RWPE1 (cell line): Measurements from ENCODE around the gene TNPO3.
"Not testable (repeated sequence)": the region's sequence is repeated elsewhere in the genome, so short reads cannot be mapped to it uniquely, and the experiment has no call there.

Experiments
- CTCF ChIA-PET: fragments of 350-600 bp; sonication (Branson Sonifier 250); formaldehyde crosslinking; extraction: SDS; loops from one replicate; lab custom pipeline; 2021; lab: Yijun Ruan, JAX
- POLR2A ChIA-PET: fragments of 400-600 bp; formaldehyde crosslinking; extraction: SDS; loops from one replicate; lab custom pipeline; 2020; ENCODE audit warnings: antibody characterized with exemption; ENCODE audit not compliant: low non-redundant PET; lab: Yijun Ruan, JAX
- DNase-seq: peaks from one replicate; pipeline ENCODE4 v3.0.0; 2012; ENCODE audit warnings: low spot score
- H3K27ac ChIP-seq: fragments of 450-650 bp; 2 replicates; pipeline ENCODE4 v1.5.1; 2017
- CTCF ChIP-seq: fragments of 450-650 bp; conservative IDR thresholded peaks from 2 replicates; pipeline ENCODE4 v1.5.1; 2017; ENCODE audit warnings: low read depth, mild to moderate bottlenecking

Gene TNPO3

GRCh38 chr7:129055861-129056464 lies 1.1 kb upstream of the TNPO3 start:
- no peak overlapping the region for H3K27ac ChIP-seq
- DNase-seq: no peak
- no peak for TF ChIP-seq CTCF
- ChIA-PET POLR2A (no interaction called here), CTCF (interaction anchor here (0.6 kb wide), 1 partner anchor 167 kb away, joined by 4 read pairs; no protein-coding TSS in a partner anchor)

- CTCF ChIA-PET: interaction anchor here (0.6 to 1.2 kb wide), 3 partner anchors 10 to 36 kb away, joined by 3 read pairs; no protein-coding TSS in a partner anchor
- no peak for TF ChIP-seq CTCF
- H3K27ac ChIP-seq: peak overlapping the region; percentile 98
- POLR2A ChIA-PET: interaction anchor here (0.5 kb wide), 1 partner anchor 172 kb away, joined by 4 read pairs; no protein-coding TSS in a partner anchor
- DNase-seq: no peak
These were observed 444 bp upstream of the TNPO3 start for GRCh38 chr7:129055294-129055816.

- POLR2A ChIA-PET: interaction anchor here (1.0 kb wide), 1 partner anchor 22 kb away, joined by 4 read pairs; no protein-coding TSS in a partner anchor
- H3K27ac ChIP-seq: peak overlapping the region; percentile 98
- DNase-seq: no peak
- no peak for TF ChIP-seq CTCF
- CTCF ChIA-PET: interaction anchor here (1.2 kb wide), 1 partner anchor 18 kb away, joined by 3 read pairs; no protein-coding TSS in a partner anchor
These were observed 923 bp downstream of the TNPO3 start for GRCh38 chr7:129053938-129054437.

- DNase-seq: no peak
- no peak for TF ChIP-seq CTCF
- ChIA-PET POLR2A (no interaction called here), CTCF (no interaction called here)
- H3K27ac ChIP-seq: no peak overlapping the region
These were observed 2.5 kb downstream of the TNPO3 start for GRCh38 chr7:129052441-129052840.

GRCh38 chr7:129051459-129051858 lies 3.5 kb downstream of the TNPO3 start:
- CTCF ChIA-PET, DNase-seq, POLR2A ChIA-PET, H3K27ac ChIP-seq: not testable (repeated sequence)

GRCh38 chr7:129047761-129048160 lies 7.2 kb downstream of the TNPO3 start:
- CTCF ChIA-PET: no interaction called here
- DNase-seq: no peak

More at GRCh38 chr7:129047761-129048160, 7.2 kb downstream of the TNPO3 start:
- TF ChIP-seq CTCF: no peak
- H3K27ac ChIP-seq: no peak overlapping the region
- POLR2A ChIA-PET: no interaction called here
